ENCODE measurements around the gene C4orf51.

DNA sequence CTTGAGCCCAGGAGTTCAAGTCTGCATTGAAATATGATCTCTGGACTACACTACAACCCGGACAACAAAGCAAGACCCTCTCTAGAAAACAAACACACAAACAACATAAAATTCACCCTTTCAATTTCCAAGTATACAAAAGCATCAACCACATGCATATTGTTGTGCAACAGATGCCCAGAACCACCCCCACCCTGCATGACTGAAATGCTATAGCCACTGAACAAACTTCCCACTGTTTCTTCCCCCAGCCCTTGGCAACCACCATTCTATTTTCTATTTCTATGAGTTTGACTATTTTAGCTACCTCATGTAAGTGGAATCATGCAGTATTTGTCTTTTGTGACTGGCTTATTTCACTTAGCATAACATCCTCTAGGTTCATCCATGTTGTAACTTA lies 14.2 kb upstream of the C4orf51 start:
- TF ChIP-seq CTCF (conservative IDR thresholded peaks at IDR 0.05 in 1 of 2, IDR thresholded peaks at IDR 0.05 in 1 of 2; ENCODE audit: low read depth in 1 of 2, low read length in 2 of 2), result no peak
- no peak for TF ChIP-seq EZH2 (IDR thresholded peaks at IDR 0.05; ENCODE audit: low read length, missing control alignments)

All from fibroblast of lung (primary cell).